Measurements from ENCODE around the gene ZCCHC24. TPM values are rescaled to one million over a fixed set of nuclear protein-coding genes. Genes with fewer than 3 reads are reported as not detected.

The ZCCHC24 gene
- polyA plus RNA-seq, 1 of the 3 experiments (the other 2 are of a cell fraction): 15.8 TPM

DNA sequence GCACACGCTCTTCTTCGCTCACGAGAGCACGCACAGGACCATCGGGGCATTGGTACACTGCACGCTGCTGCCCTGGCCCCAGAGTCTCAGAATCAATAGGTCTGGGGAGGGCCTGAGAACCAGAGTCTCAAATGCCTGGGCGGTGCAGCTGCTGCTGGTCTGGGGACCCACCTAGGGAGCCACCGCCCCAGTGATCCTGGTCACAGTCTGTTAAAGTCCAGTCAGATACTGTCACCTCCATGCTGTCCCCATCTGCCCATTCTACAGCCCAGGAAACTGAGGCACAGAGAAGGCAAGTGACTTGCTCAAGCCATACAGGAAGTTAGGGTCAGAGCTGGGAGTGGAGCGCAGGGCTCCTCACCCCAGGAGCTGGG lies 38.0 kb downstream of the ZCCHC24 start:
- H3K9me3 ChIP-seq: no peaks in the 10 kb centered on the region
- no peaks in the 10 kb centered on the region for H3K27me3 ChIP-seq (ENCODE audit: insufficient read depth)
- WGBS (ENCODE audit: low lambda C conversion rate): 87% methylated on average over 9 of the region's 9 CpGs
- peaks cover 18 to 76% of the 10 kb centered on the region in 2 experiments for H3K4me1 ChIP-seq (ENCODE audit: control insufficient read depth in 1 of 2, insufficient read depth in 2 of 2, low read depth in 1 of 2, low read length in 1 of 2)
- no peaks in the 10 kb centered on the region for H3F3A ChIP-seq (replicated peaks; ENCODE audit: insufficient read depth)
- ChIA-PET CTCF (interaction anchor here (0.8 to 3.4 kb wide), 3 partner anchors 19 to 61 kb away, joined by 3 to 16 read pairs (median 9); no protein-coding TSS in a partner anchor), POLR2A (interaction anchor here (0.7 to 1.0 kb wide), 2 partner anchors 9 to 39 kb away, joined by 4 read pairs; partner anchors contain the start of gene ZCCHC24)
- peak overlapping the region; percentile 62; the same call in 1 of the 2 replicates for H3K4me2 ChIP-seq
- no peak overlapping the region for H2AFZ ChIP-seq (ENCODE audit: low read depth)
- H4K20me1 ChIP-seq (ENCODE audit: insufficient read depth): peaks cover 27% of the 10 kb centered on the region; the same call in 1 of the 2 replicates
- no peak for DNase-seq
- TF ChIP-seq, protein P1, sequence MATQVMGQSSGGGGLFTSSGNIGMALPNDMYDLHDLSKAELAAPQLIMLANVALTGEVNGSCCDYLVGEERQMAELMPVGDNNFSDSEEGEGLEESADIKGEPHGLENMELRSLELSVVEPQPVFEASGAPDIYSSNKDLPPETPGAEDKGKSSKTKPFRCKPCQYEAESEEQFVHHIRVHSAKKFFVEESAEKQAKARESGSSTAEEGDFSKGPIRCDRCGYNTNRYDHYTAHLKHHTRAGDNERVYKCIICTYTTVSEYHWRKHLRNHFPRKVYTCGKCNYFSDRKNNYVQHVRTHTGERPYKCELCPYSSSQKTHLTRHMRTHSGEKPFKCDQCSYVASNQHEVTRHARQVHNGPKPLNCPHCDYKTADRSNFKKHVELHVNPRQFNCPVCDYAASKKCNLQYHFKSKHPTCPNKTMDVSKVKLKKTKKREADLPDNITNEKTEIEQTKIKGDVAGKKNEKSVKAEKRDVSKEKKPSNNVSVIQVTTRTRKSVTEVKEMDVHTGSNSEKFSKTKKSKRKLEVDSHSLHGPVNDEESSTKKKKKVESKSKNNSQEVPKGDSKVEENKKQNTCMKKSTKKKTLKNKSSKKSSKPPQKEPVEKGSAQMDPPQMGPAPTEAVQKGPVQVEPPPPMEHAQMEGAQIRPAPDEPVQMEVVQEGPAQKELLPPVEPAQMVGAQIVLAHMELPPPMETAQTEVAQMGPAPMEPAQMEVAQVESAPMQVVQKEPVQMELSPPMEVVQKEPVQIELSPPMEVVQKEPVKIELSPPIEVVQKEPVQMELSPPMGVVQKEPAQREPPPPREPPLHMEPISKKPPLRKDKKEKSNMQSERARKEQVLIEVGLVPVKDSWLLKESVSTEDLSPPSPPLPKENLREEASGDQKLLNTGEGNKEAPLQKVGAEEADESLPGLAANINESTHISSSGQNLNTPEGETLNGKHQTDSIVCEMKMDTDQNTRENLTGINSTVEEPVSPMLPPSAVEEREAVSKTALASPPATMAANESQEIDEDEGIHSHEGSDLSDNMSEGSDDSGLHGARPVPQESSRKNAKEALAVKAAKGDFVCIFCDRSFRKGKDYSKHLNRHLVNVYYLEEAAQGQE (IDR thresholded peaks at IDR 0.05; ENCODE audit: low read depth, low read length): no peak
- TF ChIP-seq FOXJ3 (CRISPR knock-in tag; IDR thresholded peaks at IDR 0.05) (no peak), MXI1 (IDR thresholded peaks at IDR 0.05; ENCODE audit: low read depth, low read length) (no peak), SMC3 (IDR thresholded peaks at IDR 0.05; ENCODE audit: low read depth, low read length) (no peak), GABPA (IDR thresholded peaks at IDR 0.05; ENCODE audit: low read depth) (no peak), JUND (IDR thresholded peaks at IDR 0.05) (no peak), POLR2AphosphoS5 (IDR thresholded peaks at IDR 0.05; ENCODE audit: low read depth, low read length) (no peak), TCF12 (IDR thresholded peaks at IDR 0.05) (no peak), RCOR1 (IDR thresholded peaks at IDR 0.05; ENCODE audit: low read length) (no peak), EZH2phosphoT487 (IDR thresholded peaks at IDR 0.05; ENCODE audit: borderline replicate concordance, low read depth) (no peak), ELF1 (IDR thresholded peaks at IDR 0.05) (no peak), RAD21 (IDR thresholded peaks at IDR 0.05; ENCODE audit: low read length) (no peak), RXRA (IDR thresholded peaks at IDR 0.05; ENCODE audit: borderline replicate concordance, low read depth) (no peak)
- TF ChIP-seq, protein P2, sequence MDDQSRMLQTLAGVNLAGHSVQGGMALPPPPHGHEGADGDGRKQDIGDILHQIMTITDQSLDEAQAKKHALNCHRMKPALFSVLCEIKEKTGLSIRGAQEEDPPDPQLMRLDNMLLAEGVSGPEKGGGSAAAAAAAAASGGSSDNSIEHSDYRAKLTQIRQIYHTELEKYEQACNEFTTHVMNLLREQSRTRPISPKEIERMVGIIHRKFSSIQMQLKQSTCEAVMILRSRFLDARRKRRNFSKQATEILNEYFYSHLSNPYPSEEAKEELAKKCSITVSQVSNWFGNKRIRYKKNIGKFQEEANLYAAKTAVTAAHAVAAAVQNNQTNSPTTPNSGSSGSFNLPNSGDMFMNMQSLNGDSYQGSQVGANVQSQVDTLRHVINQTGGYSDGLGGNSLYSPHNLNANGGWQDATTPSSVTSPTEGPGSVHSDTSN (IDR thresholded peaks at IDR 0.05): no peak
- TF ChIP-seq, protein P3, sequence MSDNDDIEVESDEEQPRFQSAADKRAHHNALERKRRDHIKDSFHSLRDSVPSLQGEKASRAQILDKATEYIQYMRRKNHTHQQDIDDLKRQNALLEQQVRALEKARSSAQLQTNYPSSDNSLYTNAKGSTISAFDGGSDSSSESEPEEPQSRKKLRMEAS (IDR thresholded peaks at IDR 0.05; ENCODE audit: low read depth): no peak
- TF ChIP-seq, protein P4, sequence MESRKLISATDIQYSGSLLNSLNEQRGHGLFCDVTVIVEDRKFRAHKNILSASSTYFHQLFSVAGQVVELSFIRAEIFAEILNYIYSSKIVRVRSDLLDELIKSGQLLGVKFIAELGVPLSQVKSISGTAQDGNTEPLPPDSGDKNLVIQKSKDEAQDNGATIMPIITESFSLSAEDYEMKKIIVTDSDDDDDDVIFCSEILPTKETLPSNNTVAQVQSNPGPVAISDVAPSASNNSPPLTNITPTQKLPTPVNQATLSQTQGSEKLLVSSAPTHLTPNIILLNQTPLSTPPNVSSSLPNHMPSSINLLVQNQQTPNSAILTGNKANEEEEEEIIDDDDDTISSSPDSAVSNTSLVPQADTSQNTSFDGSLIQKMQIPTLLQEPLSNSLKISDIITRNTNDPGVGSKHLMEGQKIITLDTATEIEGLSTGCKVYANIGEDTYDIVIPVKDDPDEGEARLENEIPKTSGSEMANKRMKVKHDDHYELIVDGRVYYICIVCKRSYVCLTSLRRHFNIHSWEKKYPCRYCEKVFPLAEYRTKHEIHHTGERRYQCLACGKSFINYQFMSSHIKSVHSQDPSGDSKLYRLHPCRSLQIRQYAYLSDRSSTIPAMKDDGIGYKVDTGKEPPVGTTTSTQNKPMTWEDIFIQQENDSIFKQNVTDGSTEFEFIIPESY (IDR thresholded peaks at IDR 0.05; ENCODE audit: borderline replicate concordance, low read depth): no peak
- TF ChIP-seq, protein P5, sequence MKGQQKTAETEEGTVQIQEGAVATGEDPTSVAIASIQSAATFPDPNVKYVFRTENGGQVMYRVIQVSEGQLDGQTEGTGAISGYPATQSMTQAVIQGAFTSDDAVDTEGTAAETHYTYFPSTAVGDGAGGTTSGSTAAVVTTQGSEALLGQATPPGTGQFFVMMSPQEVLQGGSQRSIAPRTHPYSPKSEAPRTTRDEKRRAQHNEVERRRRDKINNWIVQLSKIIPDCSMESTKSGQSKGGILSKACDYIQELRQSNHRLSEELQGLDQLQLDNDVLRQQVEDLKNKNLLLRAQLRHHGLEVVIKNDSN (IDR thresholded peaks at IDR 0.05; ENCODE audit: borderline replicate concordance, low read depth): no peak
- H3K27ac ChIP-seq (ENCODE audit: low read depth in 2 of 2, low read length in 1 of 2): peak overlapping the region; percentile 24 to 95; a peak in 3 of 4 replicates
- H3K9ac ChIP-seq: no peak overlapping the region
- no peaks in the 10 kb centered on the region for H3K9me2 ChIP-seq
- no peaks in the 10 kb centered on the region; the same call in 1 of the 2 replicates for H3K79me2 ChIP-seq (ENCODE audit: insufficient read depth)
- H3K36me3 ChIP-seq (replicated peaks in 1 of 2; ENCODE audit: control insufficient read depth in 1 of 2, insufficient read depth in 2 of 2, low read length in 1 of 2): no peaks in the 10 kb centered on the region
- H3K4me3 ChIP-seq (ENCODE audit: low read depth in 2 of 2, low read length in 1 of 2): no peak overlapping the region

Measured in SK-N-SH (cell line).